ENCODE results near the gene TMEM50A.
"Not testable (repeated sequence)": the region's sequence is repeated elsewhere in the genome, so short reads cannot be mapped to it uniquely, and the experiment has no call there.

DNA sequence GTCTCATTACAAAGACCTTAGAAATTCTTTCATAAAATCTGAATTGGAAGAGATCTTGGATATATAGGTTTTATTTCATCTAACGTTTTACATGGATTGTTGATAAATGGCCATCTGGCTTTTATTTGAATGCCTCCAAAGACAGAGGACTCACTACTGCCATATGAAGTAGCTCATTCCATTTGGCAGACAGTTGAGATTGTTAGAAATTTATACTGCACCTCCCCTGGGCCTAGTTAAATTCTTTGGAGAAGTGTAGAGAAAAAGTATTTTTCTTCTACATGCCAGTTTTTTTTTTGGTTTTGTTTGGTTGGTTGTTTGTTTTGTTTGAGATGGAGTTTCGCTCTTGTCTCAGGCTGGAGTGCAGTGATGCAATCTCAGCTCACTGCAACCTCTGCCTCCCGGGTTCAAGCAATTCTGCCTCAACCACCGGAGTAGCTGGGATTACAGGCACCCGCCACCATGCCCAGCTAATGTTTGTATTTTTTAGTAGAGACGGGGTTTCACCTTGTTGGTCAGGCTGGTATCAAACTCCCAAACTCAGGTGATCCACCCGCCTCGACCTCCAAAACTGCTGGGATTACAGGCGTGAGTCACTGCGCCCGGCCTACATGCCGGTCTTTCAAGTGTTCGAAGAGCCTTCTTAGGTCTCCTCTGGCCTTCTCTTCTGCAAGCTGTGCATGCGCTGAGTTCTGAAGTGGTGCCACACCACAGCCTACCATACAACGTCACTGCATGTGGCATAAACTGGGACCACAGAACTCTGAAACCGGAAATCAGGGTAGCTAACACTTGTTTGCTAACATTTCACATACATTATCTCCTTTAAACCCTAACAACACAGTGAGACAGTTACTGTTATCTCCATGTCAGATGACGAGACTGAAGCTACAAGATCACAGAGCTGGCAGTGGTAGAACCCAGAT, 24.8 kb downstream of the TMEM50A start:
- TF ChIP-seq, protein P1, sequence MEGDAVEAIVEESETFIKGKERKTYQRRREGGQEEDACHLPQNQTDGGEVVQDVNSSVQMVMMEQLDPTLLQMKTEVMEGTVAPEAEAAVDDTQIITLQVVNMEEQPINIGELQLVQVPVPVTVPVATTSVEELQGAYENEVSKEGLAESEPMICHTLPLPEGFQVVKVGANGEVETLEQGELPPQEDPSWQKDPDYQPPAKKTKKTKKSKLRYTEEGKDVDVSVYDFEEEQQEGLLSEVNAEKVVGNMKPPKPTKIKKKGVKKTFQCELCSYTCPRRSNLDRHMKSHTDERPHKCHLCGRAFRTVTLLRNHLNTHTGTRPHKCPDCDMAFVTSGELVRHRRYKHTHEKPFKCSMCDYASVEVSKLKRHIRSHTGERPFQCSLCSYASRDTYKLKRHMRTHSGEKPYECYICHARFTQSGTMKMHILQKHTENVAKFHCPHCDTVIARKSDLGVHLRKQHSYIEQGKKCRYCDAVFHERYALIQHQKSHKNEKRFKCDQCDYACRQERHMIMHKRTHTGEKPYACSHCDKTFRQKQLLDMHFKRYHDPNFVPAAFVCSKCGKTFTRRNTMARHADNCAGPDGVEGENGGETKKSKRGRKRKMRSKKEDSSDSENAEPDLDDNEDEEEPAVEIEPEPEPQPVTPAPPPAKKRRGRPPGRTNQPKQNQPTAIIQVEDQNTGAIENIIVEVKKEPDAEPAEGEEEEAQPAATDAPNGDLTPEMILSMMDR (IDR thresholded peaks at IDR 0.05): not testable (repeated sequence)
- not testable (repeated sequence) for TF ChIP-seq EZH2, EZH2phosphoT487 (IDR thresholded peaks at IDR 0.05)
